HG03139 (cell line): Measurements from ENCODE around the gene FAM83E.

Source experiments
- ATAC-seq: cut with Tn5 transposase; IDR thresholded peaks from one replicate; pipeline ENCODE4 v1.9.1; 2021; ENCODE audit not compliant: unreplicated experiment

FAM83E gene

GRCh38 chr19:48629297-48629598 lies 14.4 kb upstream of the FAM83E start:
- ATAC-seq = no peak

- no peak for ATAC-seq
Observed at GRCh38 chr19:48628486-48629296, 13.8 kb upstream of the FAM83E start.

- ATAC-seq = no peak
Observed at GRCh38 chr19:48627865-48628314, 13.0 kb upstream of the FAM83E start.

- ATAC-seq = no peak
Observed at GRCh38 chr19:48627201-48627864, 12.5 kb upstream of the FAM83E start.

DNA sequence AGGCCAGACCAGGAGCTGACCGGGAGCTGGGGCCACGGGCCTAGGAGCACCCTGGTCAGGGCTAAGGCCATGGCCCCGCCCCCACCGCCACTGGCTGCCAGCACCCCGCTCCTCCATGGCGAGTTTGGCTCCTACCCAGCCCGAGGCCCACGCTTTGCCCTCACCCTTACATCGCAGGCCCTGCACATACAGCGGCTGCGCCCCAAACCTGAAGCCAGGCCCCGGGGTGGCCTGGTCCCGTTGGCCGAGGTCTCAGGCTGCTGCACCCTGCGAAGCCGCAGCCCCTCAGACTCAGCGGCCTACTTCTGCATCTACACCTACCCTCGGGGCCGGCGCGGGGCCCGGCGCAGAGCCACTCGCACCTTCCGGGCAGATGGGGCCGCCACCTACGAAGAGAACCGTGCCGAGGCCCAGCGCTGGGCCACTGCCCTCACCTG lies 11.0 kb upstream of the FAM83E start:
- no peak for ATAC-seq

DNA sequence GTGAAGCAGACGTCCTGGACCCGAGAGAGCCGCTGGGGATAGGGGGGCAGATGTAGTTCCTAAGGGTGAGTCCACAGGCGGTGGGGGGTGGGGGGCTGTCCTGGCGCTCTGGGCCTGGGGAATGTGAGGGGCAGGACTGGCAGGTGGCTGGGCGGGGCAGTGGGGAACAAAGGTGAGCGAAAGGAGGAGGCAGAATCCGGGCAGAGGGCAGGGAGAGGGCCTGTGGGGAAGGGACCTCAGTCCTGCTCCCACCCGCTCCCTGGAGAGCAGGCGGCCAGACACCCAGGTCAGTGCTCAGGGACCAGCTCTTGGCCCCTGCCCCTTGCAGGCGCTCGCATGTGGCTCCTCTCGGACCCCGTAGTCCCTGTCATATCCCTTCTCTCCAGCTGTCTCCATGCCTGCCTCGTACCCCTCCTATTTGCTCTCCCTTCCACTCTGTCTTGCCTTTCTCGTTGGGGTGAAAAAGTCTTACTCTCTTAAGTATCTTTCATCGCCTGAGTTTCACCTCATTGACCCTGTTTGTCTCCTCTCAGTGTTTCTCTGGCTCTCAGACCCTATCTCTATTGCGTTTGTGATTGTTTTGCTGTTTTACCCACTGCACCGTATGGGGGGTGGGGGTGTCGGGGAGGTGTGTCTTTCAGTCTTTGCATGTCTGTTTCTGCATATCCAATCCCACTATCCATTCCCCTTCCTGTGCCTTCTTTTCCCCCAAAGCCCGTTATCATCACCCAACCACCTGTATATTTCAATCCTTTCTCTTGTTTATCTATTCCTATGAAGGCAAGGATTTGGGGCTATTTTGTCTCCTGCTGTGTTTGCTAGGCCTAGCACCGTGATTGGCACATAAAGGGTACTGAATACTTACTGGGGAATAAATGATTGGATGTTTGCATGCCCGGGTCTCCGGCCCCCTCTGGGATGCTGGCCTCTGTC lies 10.2 kb upstream of the FAM83E start:
- ATAC-seq = no peak

GRCh38 chr19:48624067-48624594 lies 9.3 kb upstream of the FAM83E start:
- peak; percentile 52 for ATAC-seq

- ATAC-seq = no peak
Observed at GRCh38 chr19:48623556-48624066, 8.7 kb upstream of the FAM83E start.

GRCh38 chr19:48619692-48620585 lies 5.1 kb upstream of the FAM83E start:
- ATAC-seq = no peak

- peak; percentile 68 for ATAC-seq
Observed at GRCh38 chr19:48618916-48619691, 4.2 kb upstream of the FAM83E start, which contains the start of the genes RPL18 and SPHK2. TSS of gene RPL18 (minus strand) at chr19:48619178. CDS start at chr19:48619143, 35 bp downstream. TSS of gene SPHK2 (plus strand) at chr19:48619506. CDS start at chr19:48620515, 1,009 bp downstream.

DNA sequence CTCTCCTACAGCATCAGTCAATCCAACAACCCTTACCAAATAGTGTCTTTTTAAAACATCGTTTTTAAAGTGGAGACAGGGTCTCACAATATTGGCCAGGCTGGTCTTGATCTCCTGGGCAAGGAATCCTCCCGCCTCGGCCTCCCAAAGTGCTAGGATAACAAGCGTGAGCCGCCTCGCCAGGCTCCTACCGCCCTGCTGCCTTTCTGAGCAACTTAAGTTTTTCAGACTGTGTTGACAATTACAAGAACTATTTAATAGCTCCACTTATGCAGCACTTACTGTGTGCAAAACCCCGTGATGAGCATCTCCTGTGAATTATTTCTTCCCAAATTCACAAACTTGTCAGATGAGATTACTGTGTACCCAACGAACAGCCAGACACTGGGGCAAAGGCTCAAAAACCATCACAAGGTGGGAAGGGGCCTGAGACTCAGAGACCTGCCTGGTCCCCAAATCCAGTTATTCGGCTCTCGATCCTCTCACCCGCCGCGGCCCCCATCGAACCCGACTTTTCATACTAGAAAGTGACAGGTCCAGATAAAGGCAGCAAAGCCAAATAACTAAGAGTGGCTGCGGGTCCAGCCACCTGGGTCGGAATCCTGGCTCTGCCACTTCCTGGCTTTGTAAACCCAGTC lies 3.5 kb upstream of the FAM83E start:
- no peak for ATAC-seq

DNA sequence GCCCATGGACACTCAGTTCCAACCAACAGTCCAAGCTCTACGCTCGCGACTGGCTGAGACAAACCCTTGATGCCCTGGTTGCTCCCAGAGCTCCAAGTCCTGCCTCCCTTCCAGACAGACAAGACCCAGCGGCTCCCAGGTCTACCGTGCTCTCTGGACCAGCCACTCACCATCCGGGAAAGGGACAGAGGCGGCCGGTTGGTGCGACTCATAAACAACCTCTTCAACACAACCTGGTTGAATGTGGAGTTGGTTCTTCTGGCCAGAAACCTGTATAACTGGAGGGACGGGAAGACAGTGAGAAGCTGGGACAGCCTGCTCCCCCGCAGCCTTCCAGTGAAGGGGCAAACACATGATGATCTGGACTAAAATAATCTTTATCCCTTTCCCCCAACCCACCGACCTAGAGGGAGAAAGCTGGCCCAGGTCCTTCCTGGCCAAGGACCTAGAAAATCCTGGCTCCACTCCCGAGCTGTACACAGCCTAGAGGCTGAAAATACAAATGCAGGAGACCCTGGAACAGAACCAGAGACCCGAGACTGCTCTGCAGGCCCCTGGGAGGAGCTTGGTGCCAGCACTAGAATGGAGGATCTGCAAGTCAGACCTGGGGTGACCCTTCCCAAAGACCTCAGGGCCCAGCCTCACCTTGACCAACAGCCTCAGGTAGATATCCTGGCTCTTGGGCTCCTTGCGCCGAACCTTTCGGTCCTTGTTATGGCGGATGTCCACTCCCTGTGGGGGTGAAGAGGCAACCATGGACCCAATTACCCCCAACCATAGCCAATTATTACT lies 2.5 kb upstream of the FAM83E start:
- no peak for ATAC-seq

DNA sequence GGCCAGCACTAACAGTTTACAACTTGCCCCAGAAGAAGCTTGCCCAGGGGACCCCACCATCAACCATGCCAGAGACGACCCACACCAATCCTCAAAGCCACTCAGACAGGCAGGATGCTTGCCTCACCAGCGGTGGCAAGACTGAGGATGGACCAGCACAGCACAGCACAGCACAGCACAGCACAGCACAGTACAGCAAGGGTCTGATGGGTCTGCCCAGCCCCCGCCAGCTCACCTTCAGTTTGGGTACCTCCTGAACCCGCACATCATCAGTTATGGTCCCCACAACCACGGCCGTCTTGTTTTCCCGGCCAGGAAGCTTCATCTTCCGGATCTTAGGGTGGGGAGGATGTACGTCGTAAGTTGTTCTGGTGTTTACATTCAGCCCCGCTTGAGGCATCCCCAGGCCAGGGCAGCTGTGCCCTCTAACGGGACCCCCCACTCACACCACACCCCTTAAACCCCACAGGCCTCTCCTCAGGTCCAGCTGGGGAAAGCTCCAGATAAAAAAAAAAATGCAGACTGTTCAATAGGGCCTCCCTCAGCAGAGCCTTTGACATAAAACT lies 1.7 kb upstream of the FAM83E start:
- ATAC-seq = no peak

GRCh38 chr19:48616041-48616436 lies 1.2 kb upstream of the FAM83E start:
- no peak for ATAC-seq

DNA sequence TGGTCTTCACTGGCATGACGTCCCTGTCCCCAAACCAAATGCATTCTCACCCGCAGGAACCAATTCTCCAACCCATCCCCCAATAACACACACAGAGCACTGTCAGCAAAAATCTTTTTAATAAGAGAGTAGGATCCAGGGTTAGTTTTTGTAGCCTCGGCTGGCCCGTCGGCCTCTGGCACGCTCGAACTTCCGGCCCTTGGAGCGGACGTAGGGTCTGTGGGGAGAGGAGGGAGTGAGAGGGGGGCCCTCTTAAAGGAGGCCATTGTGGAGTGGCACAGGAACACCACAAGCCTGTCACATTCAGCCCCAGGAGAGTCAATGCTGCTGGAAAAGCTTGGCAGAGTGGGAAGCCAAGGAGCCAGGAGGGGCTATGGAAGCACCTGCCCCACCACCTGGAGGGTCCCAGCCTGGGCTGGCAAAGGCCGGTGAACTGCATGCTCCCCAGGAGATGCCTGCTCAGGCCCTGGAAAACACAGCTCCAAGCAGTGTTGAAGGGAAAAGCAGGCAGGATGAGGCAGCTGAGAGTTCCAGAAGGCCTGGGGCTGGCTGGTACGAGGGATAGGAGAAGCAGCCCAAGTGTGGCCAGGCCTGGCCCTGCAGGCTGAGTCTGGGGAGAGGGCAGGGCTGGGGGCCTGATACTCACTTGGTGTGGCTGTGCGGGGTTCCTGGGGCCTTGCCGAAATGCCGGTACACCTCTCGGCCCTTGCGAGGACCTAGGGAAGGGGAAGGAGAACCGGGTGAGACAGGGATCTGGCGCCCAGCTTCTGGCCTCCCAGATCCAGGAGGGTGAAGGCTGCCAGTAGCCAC lies 560 bp upstream of the FAM83E start:
- no peak for ATAC-seq

GRCh38 chr19:48613852-48614435 lies 932 bp downstream of the FAM83E start:
- no peak for ATAC-seq
